HFFc6 (cell line): ENCODE results near the gene CYB5D1. TPM values are rescaled to one million over a fixed set of nuclear protein-coding genes. Genes with fewer than 3 reads are reported as not detected.

Experiments used
- DNase-seq: peaks from one replicate; pipeline ENCODE4 v3.0.0-alpha.2; 2018
- H3K27ac Mint-ChIP-seq: 2 replicates; pipeline ENCODE4 v1.8.0; 2020; ENCODE audit warnings: mild to moderate bottlenecking, mixed read lengths
- H3K27me3 Mint-ChIP-seq: 2 replicates; pipeline ENCODE4 v1.8.0; 2021; ENCODE audit warnings: mild to moderate bottlenecking, moderate library complexity, mixed read lengths; ENCODE audit not compliant: insufficient read depth
- H3K36me3 Mint-ChIP-seq: 2 replicates; pipeline ENCODE4 v1.8.0; 2021; ENCODE audit warnings: low read depth, mixed read lengths
- H3K4me1 Mint-ChIP-seq: 2 replicates; pipeline ENCODE4 v1.8.0; 2020; ENCODE audit warnings: low read depth, mixed read lengths
- H3K4me3 Mint-ChIP-seq: 2 replicates; pipeline ENCODE4 v1.8.0; 2020; ENCODE audit warnings: mild to moderate bottlenecking, moderate library complexity, mixed read lengths
- H3K9me3 Mint-ChIP-seq: 2 replicates; pipeline ENCODE4 v1.8.0; 2020; ENCODE audit warnings: mild to moderate bottlenecking, mixed read lengths
- total RNA-seq, 6 experiments: library from RNA; stranded (reverse); fragmentation: NEBNext Ultra II Directional; extraction: Animal tissue kit (Norgen Biotek cat#: 25700); gene quantifications; 2 replicates in 1 of 6; 3 replicates in 5 of 6; pipeline ENCODE4 v1.2.3, GENCODE V29; 2021
- TF ChIP-seq, protein P1 (sequence below): fragments of 200-600 bp; sonication (generic); IDR thresholded peaks from 2 replicates; pipeline ENCODE4 v1.5.0; 2021; ENCODE audit warnings: antibody characterized with exemption, mild to moderate bottlenecking

The CYB5D1 gene
- total RNA-seq, 6 experiments from 2014 or later: 9.3 to 15.3 (median 10.5) TPM

DNA sequence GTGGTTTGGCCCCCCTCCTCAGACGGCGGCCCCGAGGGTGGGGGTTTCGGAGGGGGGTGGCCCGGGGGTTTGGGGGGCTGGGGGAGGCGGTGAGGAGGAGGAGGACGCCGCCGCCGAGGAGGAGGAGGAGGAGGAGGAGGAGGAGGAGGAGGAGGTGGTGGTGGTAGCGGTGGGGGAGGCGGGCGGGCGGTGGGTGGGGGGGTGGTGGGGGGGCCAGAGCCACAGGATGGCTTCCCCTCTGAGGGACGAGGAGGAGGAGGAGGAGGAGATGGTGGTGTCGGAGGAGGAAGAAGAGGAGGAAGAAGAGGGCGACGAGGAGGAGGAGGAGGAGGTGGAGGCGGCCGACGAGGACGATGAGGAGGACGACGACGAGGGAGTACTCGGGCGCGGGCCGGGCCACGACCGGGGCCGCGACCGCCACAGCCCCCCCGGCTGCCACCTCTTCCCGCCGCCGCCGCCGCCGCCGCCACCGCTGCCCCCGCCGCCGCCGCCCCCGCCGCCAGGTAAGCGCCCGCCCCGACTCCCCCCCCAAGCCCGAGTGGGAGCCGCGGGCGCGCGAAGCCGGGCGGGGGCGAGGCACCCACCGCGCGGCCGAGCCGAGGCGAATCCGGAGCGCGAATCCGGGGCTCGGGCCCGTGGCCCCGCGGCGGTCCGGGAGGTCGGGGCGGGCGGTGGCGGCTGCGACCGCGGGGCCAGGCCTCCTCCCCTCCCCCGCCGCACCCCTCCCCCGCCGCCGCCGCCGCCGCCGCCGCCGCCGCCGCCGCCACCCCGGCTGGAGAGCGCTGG, 27.0 kb downstream of the CYB5D1 start:
- no peak for DNase-seq
- peaks cover 4% of the 10 kb centered on the region for H3K27me3 Mint-ChIP-seq
- peak overlapping the region; percentile 62 for H3K4me3 Mint-ChIP-seq
- TF ChIP-seq, protein P1, sequence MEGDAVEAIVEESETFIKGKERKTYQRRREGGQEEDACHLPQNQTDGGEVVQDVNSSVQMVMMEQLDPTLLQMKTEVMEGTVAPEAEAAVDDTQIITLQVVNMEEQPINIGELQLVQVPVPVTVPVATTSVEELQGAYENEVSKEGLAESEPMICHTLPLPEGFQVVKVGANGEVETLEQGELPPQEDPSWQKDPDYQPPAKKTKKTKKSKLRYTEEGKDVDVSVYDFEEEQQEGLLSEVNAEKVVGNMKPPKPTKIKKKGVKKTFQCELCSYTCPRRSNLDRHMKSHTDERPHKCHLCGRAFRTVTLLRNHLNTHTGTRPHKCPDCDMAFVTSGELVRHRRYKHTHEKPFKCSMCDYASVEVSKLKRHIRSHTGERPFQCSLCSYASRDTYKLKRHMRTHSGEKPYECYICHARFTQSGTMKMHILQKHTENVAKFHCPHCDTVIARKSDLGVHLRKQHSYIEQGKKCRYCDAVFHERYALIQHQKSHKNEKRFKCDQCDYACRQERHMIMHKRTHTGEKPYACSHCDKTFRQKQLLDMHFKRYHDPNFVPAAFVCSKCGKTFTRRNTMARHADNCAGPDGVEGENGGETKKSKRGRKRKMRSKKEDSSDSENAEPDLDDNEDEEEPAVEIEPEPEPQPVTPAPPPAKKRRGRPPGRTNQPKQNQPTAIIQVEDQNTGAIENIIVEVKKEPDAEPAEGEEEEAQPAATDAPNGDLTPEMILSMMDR: no peak
- H3K4me1 Mint-ChIP-seq: peaks cover 5% of the 10 kb centered on the region
- no peaks in the 10 kb centered on the region for H3K36me3 Mint-ChIP-seq
- H3K9me3 Mint-ChIP-seq: no peaks in the 10 kb centered on the region
- peak overlapping the region; percentile 64 for H3K27ac Mint-ChIP-seq

DNA sequence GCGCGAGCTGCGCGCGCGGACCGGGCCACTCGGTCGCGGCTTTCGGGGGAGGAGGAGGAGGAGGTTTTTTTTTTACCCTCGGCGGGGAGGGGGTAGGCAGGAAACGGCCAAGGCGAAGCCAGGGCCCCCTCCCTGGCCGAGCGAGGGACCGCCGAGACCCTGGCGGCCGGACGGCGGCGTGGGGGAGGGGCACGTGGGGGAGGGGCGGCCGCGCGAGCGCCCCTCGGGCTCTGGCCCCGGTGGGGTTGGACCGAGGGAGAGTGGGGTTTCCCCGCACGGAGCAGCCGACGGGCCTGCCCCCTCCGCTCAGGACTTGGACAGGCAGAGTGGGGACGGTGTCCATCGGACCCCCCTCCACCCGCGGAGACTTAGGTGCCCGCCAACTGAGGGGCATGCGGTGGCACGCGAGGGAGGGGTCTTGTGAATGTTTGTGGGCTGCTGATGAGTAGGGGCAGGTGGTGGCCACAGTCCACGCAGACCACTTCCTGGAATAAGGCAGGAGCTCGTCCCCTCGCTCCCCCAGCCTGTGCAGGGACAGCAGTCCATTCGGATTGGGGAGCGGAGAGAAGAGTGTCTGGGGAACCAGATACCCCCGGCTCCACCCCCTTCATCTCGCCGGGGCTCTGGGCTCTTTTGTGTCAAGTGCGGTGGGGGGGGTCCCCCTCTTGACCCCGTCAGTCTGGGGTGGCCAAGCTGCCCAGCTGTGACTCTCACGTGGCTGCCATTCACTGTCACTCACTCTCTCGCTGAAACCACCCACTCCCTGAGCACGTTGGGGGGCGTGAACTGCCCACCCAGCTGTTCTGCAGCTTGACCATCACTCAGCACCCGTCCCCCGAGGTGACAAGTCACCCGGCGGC, 27.8 kb downstream of the CYB5D1 start:
- Mint-ChIP-seq H3K27me3 (peaks cover 4% of the 10 kb centered on the region), H3K27ac (no peak overlapping the region), H3K36me3 (peaks cover 4% of the 10 kb centered on the region; the same call in 1 of the 2 replicates), H3K4me3 (no peak overlapping the region; the same call in 1 of the 2 replicates), H3K4me1 (peaks cover 5% of the 10 kb centered on the region), H3K9me3 (no peaks in the 10 kb centered on the region)
- DNase-seq: no peak
- TF ChIP-seq, protein P1: no peak; the same call in 1 of the 2 replicates

DNA sequence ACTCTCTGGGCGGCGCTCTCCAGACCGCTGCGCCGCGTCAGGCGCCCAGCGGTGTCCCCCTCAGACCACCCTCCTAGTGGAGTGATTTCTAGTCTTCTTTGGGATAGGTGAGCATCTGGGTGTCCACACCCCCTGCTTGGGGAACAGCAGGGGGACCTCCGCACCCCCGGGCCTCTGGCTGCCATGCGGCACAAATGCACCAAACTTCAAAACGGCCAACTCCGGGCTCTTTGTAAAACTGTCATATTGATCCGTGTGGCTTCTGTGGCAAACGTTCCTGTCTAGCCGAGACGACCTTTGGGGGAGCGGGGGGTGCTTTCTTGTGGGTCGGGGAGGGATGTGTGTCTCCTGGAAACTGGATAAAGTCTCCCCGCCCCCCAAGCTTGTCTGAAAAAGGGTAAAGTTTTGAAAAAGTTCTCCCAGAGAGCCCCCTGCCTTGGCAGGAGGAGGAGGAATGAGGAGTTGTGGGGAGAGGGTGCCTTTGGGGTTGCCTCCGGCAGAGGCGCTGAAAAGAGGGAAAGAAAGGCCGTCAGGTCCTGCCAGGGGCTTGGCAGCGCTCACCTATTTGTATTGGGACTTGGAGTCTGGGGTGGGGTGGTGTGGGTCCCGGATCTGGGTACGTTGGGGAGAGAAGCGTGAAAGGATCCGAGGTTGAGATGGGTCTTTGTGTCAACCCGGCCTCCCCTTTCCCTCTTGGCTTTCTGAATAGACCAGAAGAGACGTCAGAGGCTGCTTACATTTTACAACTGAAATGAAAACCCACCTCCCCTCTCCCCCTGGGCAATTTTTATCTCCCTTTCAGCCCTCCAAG, 28.6 kb downstream of the CYB5D1 start:
- DNase-seq: no peak
- H3K4me3 Mint-ChIP-seq: no peak overlapping the region
- no peaks in the 10 kb centered on the region for H3K9me3 Mint-ChIP-seq
- TF ChIP-seq, protein P1: no peak
- H3K36me3 Mint-ChIP-seq: peaks cover 4% of the 10 kb centered on the region; the same call in 1 of the 2 replicates
- H3K27me3 Mint-ChIP-seq: peaks cover 4% of the 10 kb centered on the region
- H3K4me1 Mint-ChIP-seq: peaks cover 5% of the 10 kb centered on the region
- no peak overlapping the region for H3K27ac Mint-ChIP-seq

DNA sequence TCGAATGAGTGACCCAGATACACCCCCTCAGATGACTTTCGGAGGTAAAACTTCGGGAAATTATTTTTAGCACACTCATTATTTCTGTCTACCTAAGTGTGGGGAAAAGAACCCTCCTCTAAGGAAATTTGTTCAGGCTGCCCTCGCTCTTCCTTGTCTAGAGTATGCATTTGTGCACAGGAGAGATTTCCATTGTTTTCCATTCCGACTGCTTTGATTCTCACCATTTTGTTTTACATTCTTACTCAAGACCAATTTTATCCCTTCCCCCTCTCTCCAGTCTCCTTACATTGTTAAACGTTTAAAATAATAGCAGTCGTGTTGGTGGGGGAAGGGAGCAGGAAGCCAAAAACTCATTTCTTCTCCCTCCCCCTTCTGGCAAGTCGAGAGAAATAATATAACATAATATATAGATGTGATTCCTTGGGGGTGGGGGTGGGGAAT, 29.3 kb downstream of the CYB5D1 start:
- H3K27me3 Mint-ChIP-seq: peaks cover 4% of the 10 kb centered on the region
- no peak for DNase-seq
- H3K9me3 Mint-ChIP-seq: no peaks in the 10 kb centered on the region
- H3K36me3 Mint-ChIP-seq: peaks cover 4% of the 10 kb centered on the region; the same call in 1 of the 2 replicates
- no peak overlapping the region for H3K27ac Mint-ChIP-seq
- TF ChIP-seq, protein P1: no peak; the same call in 1 of the 2 replicates
- no peak overlapping the region for H3K4me3 Mint-ChIP-seq
- H3K4me1 Mint-ChIP-seq: peaks cover 5% of the 10 kb centered on the region
